ENCODE measurements around the gene WBP4. TPM values are rescaled to one million over a fixed set of nuclear protein-coding genes. Genes with fewer than 3 reads are reported as not detected.

Gene WBP4
- total and polyA plus RNA-seq, 9 of the 15 experiments (the other 6 are each of a cell fraction or from before 2014, with no cell fraction given): 5.5 to 12.2 (median 7.9) TPM

DNA sequence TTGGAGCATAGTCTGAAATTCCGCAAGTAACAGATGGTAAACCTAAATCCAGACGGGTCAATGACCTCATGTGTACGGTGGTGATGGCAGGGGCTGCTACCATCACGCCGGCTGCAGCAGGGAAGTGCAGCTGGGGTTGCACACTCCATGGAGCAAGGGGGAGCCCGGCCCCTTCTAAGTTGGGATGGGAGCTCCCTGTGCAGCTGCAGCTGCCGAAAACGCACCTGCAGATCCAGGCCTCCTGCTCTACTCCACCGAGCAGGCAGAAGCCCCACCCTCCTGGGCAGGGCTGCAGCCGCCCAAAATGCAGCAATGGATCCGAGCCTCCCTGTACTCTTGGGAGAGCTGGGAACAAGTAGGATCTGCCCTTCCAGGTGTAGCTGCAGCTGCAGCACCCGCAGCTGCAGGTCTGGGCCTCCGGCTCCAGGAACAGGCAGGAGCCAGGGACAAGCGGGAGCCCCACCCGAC is 45.8 kb downstream of the WBP4 start:
- no peak overlapping the region for H3K27ac ChIP-seq (ENCODE audit: extremely low read depth, low read depth, low read length)
- H3K9me3 ChIP-seq (replicated peaks; ENCODE audit: control insufficient read depth, insufficient read depth, low read depth, low read length): no peaks in the 10 kb centered on the region
- peaks cover 0 to 5% of the 10 kb centered on the region in 2 experiments; a peak in 2 of 5 replicates for H3K4me1 ChIP-seq (replicated peaks in 1 of 2; ENCODE audit: control insufficient read depth in 2 of 2, insufficient read depth in 2 of 2, low read length in 2 of 2)
- no peaks in the 10 kb centered on the region for H3K36me3 ChIP-seq (ENCODE audit: control insufficient read depth, insufficient read depth, low read length)
- no peaks in the 10 kb centered on the region for H3K9me1 ChIP-seq (ENCODE audit: control insufficient read depth, insufficient read depth, low read length)
- DNase-seq (ENCODE audit: extremely low read depth in 1 of 4, low spot score in 3 of 4) (no peak), ATAC-seq (no peak; the same call in 2 of the 3 replicates), FAIRE-seq (no peak)
- ChIA-PET CTCF (ENCODE audit: low intra/inter-chr PET ratio) (no interaction called here), POLR2A (no interaction called here)
- no TSS peak for BruUV-seq (replicated peaks)
- intact Hi-C loops (cut with micrococcal nuclease) (no loop called here), in situ Hi-C loops (cut with MboI) (no loop called here)
- H3K9ac ChIP-seq (ENCODE audit: insufficient read depth in 1 of 2, low read depth in 2 of 2, low read length in 2 of 2): no peak overlapping the region
- no peak overlapping the region for H2AFZ ChIP-seq (ENCODE audit: low read depth, low read length)
- H4K20me1 ChIP-seq (replicated peaks; ENCODE audit: control insufficient read depth, insufficient read depth, low read length): no peaks in the 10 kb centered on the region
- no peaks in the 10 kb centered on the region for H3K27me3 ChIP-seq (ENCODE audit: control insufficient read depth in 2 of 2, insufficient read depth in 2 of 2, low read length in 2 of 2)
- H3K79me2 ChIP-seq (ENCODE audit: control insufficient read depth, insufficient read depth, low read length): no peaks in the 10 kb centered on the region
- WGBS (ENCODE audit: insufficient coverage, low coverage, missing lambda C conversion rate): 67% methylated on average over 5 of the region's 15 CpGs
- no peak overlapping the region for H3K4me3 ChIP-seq
- H3K4me2 ChIP-seq (ENCODE audit: insufficient read depth, low read length): no peak overlapping the region
- TF ChIP-seq EZH2 (IDR thresholded peaks at IDR 0.05; ENCODE audit: borderline replicate concordance, low read depth, low read length) (no peak), ZNF431 (CRISPR knock-in tag; IDR thresholded peaks at IDR 0.05) (no peak), ZBTB7A (IDR thresholded peaks at IDR 0.05; ENCODE audit: borderline replicate concordance, control insufficient read depth, low read depth, low read length) (no peak), HCFC1 (IDR thresholded peaks at IDR 0.05; ENCODE audit: low read depth, low read length) (no peak), SMC3 (conservative IDR thresholded peaks at IDR 0.05; ENCODE audit: insufficient read depth, low read depth, low read length) (no peak), ZZZ3 (IDR thresholded peaks at IDR 0.05) (no peak), PTBP1 (IDR thresholded peaks at IDR 0.05; ENCODE audit: low read depth, low read length) (no peak), ZNF586 (CRISPR knock-in tag; conservative IDR thresholded peaks at IDR 0.05) (no peak), ARID1B (IDR thresholded peaks at IDR 0.05) (no peak), CCNT2 (IDR thresholded peaks at IDR 0.05; ENCODE audit: borderline replicate concordance, extremely low read depth, insufficient read length, low read depth, low read length) (no peak), EP400 (IDR thresholded peaks at IDR 0.05) (no peak)
- TF ChIP-seq, protein P1, sequence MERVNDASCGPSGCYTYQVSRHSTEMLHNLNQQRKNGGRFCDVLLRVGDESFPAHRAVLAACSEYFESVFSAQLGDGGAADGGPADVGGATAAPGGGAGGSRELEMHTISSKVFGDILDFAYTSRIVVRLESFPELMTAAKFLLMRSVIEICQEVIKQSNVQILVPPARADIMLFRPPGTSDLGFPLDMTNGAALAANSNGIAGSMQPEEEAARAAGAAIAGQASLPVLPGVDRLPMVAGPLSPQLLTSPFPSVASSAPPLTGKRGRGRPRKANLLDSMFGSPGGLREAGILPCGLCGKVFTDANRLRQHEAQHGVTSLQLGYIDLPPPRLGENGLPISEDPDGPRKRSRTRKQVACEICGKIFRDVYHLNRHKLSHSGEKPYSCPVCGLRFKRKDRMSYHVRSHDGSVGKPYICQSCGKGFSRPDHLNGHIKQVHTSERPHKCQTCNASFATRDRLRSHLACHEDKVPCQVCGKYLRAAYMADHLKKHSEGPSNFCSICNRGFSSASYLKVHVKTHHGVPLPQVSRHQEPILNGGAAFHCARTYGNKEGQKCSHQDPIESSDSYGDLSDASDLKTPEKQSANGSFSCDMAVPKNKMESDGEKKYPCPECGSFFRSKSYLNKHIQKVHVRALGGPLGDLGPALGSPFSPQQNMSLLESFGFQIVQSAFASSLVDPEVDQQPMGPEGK (CRISPR knock-in tag; IDR thresholded peaks at IDR 0.05; ENCODE audit: borderline replicate concordance): no peak
- TF ChIP-seq, protein P2, sequence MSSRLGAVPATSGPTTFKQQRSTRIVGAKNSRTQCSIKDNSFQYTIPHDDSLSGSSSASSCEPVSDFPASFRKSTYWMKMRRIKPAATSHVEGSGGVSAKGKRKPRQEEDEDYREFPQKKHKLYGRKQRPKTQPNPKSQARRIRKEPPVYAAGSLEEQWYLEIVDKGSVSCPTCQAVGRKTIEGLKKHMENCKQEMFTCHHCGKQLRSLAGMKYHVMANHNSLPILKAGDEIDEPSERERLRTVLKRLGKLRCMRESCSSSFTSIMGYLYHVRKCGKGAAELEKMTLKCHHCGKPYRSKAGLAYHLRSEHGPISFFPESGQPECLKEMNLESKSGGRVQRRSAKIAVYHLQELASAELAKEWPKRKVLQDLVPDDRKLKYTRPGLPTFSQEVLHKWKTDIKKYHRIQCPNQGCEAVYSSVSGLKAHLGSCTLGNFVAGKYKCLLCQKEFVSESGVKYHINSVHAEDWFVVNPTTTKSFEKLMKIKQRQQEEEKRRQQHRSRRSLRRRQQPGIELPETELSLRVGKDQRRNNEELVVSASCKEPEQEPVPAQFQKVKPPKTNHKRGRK (tag; IDR thresholded peaks at IDR 0.05): no peak
- TF ChIP-seq, protein P3, sequence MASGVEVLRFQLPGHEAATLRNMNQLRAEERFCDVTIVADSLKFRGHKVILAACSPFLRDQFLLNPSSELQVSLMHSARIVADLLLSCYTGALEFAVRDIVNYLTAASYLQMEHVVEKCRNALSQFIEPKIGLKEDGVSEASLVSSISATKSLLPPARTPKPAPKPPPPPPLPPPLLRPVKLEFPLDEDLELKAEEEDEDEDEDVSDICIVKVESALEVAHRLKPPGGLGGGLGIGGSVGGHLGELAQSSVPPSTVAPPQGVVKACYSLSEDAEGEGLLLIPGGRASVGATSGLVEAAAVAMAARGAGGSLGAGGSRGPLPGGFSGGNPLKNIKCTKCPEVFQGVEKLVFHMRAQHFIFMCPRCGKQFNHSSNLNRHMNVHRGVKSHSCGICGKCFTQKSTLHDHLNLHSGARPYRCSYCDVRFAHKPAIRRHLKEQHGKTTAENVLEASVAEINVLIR (CRISPR knock-in tag; IDR thresholded peaks at IDR 0.05): no peak
- TF ChIP-seq, protein P4, sequence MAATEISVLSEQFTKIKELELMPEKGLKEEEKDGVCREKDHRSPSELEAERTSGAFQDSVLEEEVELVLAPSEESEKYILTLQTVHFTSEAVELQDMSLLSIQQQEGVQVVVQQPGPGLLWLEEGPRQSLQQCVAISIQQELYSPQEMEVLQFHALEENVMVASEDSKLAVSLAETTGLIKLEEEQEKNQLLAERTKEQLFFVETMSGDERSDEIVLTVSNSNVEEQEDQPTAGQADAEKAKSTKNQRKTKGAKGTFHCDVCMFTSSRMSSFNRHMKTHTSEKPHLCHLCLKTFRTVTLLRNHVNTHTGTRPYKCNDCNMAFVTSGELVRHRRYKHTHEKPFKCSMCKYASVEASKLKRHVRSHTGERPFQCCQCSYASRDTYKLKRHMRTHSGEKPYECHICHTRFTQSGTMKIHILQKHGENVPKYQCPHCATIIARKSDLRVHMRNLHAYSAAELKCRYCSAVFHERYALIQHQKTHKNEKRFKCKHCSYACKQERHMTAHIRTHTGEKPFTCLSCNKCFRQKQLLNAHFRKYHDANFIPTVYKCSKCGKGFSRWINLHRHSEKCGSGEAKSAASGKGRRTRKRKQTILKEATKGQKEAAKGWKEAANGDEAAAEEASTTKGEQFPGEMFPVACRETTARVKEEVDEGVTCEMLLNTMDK (IDR thresholded peaks at IDR 0.05; ENCODE audit: borderline replicate concordance, insufficient read depth, low read depth, low read length, poor library complexity, severe bottlenecking): no peak

All from K562 (cell line).